Caco-2 (cell line): ENCODE measurements around the gene TSHZ2. TPM values are rescaled to one million over a fixed set of nuclear protein-coding genes. Genes with fewer than 3 reads are reported as not detected.

Source experiments
- BruUV-seq: library from RNA; stranded (reverse); fragments of 400-500 nt; replicated peaks from 2 replicates; lab custom pipeline; 2021; lab: Mats Ljungman, UMichigan
- CTCF ChIA-PET: fragments of 300-600 bp; sonication (Branson Sonifier 250); formaldehyde crosslinking; loops from one replicate; lab custom pipeline; 2022; ENCODE audit warnings: antibody characterized with exemption; lab: Charles Lee
- POLR2A ChIA-PET: fragments of 300-600 bp; sonication (Branson Sonifier 250); formaldehyde crosslinking; loops from one replicate; lab custom pipeline; 2022; ENCODE audit warnings: antibody characterized with exemption; lab: Charles Lee
- DNase-seq, 2 experiments: peaks; one replicate each; pipeline versions ENCODE4 v3.0.0 to v3.0.0-alpha.2; 2020 to 2022
- H3K27me3 ChIP-seq: replicated peaks from 2 replicates; pipeline ENCODE4 v1.6.0; 2011; ENCODE audit warnings: low read length; ENCODE audit not compliant: control insufficient read depth, insufficient read depth
- H3K36me3 ChIP-seq: 2 replicates; pipeline ENCODE4 v1.5.1; 2011; ENCODE audit warnings: low read length; ENCODE audit not compliant: control insufficient read depth, insufficient read depth
- H3K4me1 ChIP-seq: fragments of 250-450 bp; sonication (Bioruptor Pico); 2 replicates; pipeline ENCODE4 v1.5.1; 2020; ENCODE audit warnings: mild to moderate bottlenecking
- H3K4me3 ChIP-seq: 2 replicates; pipeline ENCODE4 v1.5.1; 2011; ENCODE audit warnings: low read depth, mild to moderate bottlenecking, control low read depth, low read length
- H3K9me3 ChIP-seq: fragments of 250-450 bp; sonication (Bioruptor Pico); 2 replicates; pipeline ENCODE4 v1.5.1; 2020; ENCODE audit warnings: mild to moderate bottlenecking, moderate library complexity
- H3K27ac Mint-ChIP-seq: one replicate; pipeline ENCODE4 v1.8.0; 2022; ENCODE audit warnings: mixed read lengths; ENCODE audit not compliant: unreplicated experiment
- H3K27me3 Mint-ChIP-seq: one replicate; pipeline ENCODE4 v1.8.0; 2022; ENCODE audit warnings: mixed read lengths; ENCODE audit not compliant: insufficient read depth, unreplicated experiment
- H3K36me3 Mint-ChIP-seq: one replicate; pipeline ENCODE4 v1.8.0; 2022; ENCODE audit warnings: mild to moderate bottlenecking, mixed read lengths; ENCODE audit not compliant: insufficient read depth, unreplicated experiment
- H3K4me1 Mint-ChIP-seq: one replicate; pipeline ENCODE4 v1.8.0; 2022; ENCODE audit warnings: low read depth, mixed read lengths; ENCODE audit not compliant: unreplicated experiment
- H3K4me3 Mint-ChIP-seq: one replicate; pipeline ENCODE4 v1.8.0; 2022; ENCODE audit warnings: mild to moderate bottlenecking, moderate library complexity, mixed read lengths; ENCODE audit not compliant: unreplicated experiment
- H3K9me3 Mint-ChIP-seq: one replicate; pipeline ENCODE4 v1.8.0; 2022; ENCODE audit warnings: mixed read lengths; ENCODE audit not compliant: unreplicated experiment
- intact Hi-C: fragments of 100-400 bp; cut with micrococcal nuclease; formaldehyde crosslinking; loops from one replicate; pipeline ENCODE4 v1.10.0; 2022; ENCODE audit not compliant: unreplicated experiment
- total RNA-seq: library from RNA; stranded (reverse); gene quantifications from 2 replicates; pipeline ENCODE4 v1.2.3, GENCODE V29; 2022
- TF ChIP-seq, protein P1 (sequence below), 2 experiments: fragments of 200-600 bp in 1 of 2; IDR thresholded peaks; 1 replicate in 1 of 2; 2 replicates in 1 of 2; pipeline versions ENCODE4 v1.5.1 to v1.8.0; 2011 to 2022; ENCODE audit warnings: antibody characterized with exemption in 1 of 2, control low read depth in 1 of 2, inconsistent platforms in 1 of 2, low read depth in 1 of 2, low read length in 1 of 2, mild to moderate bottlenecking in 1 of 2, moderate library complexity in 1 of 2; ENCODE audit not compliant: insufficient read depth in 1 of 2, severe bottlenecking in 1 of 2, unreplicated experiment in 1 of 2

The TSHZ2 gene
- total RNA-seq, 1 experiment from 2014 or later: 0.07 TPM

DNA sequence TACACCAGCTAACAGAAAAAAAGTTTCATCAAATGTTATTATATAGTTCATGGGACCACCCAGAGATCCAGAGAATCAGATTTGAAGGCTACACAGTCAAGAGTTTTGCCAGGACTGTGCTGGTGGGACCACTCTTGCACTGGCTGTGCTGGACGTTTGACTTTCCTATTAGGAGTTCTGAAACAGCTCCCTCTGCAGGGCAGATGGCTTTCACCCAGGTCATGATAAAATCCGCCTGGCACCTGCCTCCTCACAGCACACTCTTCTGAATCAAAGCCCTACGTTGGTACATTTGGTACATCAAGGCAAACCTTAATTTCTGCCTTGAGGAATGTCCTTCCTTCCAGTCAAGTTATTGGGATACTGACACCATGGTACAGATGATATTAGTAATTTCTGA lies 319.4 kb downstream of the TSHZ2 start:
- no peaks in the 10 kb centered on the region for H3K9me3 ChIP-seq
- CTCF ChIA-PET: interaction anchor here (0.6 kb wide), 2 partner anchors 30 to 256 kb away, joined by 3 read pairs; no protein-coding TSS in a partner anchor
- POLR2A ChIA-PET: no interaction called here
- no peak overlapping the region for H3K4me3 ChIP-seq
- H3K27me3 Mint-ChIP-seq: peaks cover 29% of the 10 kb centered on the region
- DNase-seq: peak in 1 of 2 experiments; percentile 43
- H3K4me1 ChIP-seq: no peaks in the 10 kb centered on the region
- no peaks in the 10 kb centered on the region for H3K27me3 ChIP-seq
- H3K36me3 Mint-ChIP-seq: no peaks in the 10 kb centered on the region
- BruUV-seq: no TSS peak
- no peaks in the 10 kb centered on the region for H3K36me3 ChIP-seq
- no peak overlapping the region for H3K27ac Mint-ChIP-seq
- TF ChIP-seq, protein P1, sequence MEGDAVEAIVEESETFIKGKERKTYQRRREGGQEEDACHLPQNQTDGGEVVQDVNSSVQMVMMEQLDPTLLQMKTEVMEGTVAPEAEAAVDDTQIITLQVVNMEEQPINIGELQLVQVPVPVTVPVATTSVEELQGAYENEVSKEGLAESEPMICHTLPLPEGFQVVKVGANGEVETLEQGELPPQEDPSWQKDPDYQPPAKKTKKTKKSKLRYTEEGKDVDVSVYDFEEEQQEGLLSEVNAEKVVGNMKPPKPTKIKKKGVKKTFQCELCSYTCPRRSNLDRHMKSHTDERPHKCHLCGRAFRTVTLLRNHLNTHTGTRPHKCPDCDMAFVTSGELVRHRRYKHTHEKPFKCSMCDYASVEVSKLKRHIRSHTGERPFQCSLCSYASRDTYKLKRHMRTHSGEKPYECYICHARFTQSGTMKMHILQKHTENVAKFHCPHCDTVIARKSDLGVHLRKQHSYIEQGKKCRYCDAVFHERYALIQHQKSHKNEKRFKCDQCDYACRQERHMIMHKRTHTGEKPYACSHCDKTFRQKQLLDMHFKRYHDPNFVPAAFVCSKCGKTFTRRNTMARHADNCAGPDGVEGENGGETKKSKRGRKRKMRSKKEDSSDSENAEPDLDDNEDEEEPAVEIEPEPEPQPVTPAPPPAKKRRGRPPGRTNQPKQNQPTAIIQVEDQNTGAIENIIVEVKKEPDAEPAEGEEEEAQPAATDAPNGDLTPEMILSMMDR (IDR thresholded peaks at IDR 0.05; ENCODE audit: insufficient read depth in 1 of 2, low read depth in 1 of 2, low read length in 1 of 2, severe bottlenecking in 1 of 2, unreplicated experiment in 1 of 2): peak in 1 of 2 experiments; percentile 46
- H3K4me3 Mint-ChIP-seq: no peak overlapping the region
- H3K9me3 Mint-ChIP-seq: no peaks in the 10 kb centered on the region
- intact Hi-C loops: no loop called here
- no peaks in the 10 kb centered on the region for H3K4me1 Mint-ChIP-seq

DNA sequence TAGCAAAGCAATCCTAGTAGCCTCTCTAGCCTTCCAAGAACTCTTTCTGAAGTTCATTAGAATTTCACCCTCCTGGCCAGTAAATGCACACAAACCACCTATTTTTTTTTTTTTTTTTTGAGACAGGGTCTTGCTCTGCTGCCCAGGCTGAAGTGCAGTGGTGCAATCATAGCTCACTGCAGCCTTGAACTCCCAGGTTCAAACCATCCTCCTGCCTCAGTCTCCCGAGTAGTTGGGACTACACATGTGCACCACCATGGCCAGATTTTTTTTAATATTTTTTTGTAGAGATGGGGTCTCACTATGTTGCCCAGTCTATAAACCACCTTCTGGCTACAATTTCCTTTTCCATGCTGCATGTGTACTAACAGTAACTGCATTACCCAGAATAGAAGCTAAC lies 320.2 kb downstream of the TSHZ2 start:
- Mint-ChIP-seq H3K4me3 (no peak overlapping the region), H3K9me3 (no peaks in the 10 kb centered on the region), H3K36me3 (no peaks in the 10 kb centered on the region), H3K27ac (no peak overlapping the region), H3K27me3 (peaks cover 27% of the 10 kb centered on the region), H3K4me1 (no peaks in the 10 kb centered on the region)
- DNase-seq: no peak
- ChIA-PET CTCF (no interaction called here), POLR2A (no interaction called here)
- no peaks in the 10 kb centered on the region for H3K4me1 ChIP-seq
- no peaks in the 10 kb centered on the region for H3K27me3 ChIP-seq
- BruUV-seq: no TSS peak
- no peaks in the 10 kb centered on the region for H3K9me3 ChIP-seq
- no peaks in the 10 kb centered on the region for H3K36me3 ChIP-seq
- intact Hi-C loops: no loop called here
- no peak overlapping the region for H3K4me3 ChIP-seq
- TF ChIP-seq, protein P1 (IDR thresholded peaks at IDR 0.05; ENCODE audit: insufficient read depth in 1 of 2, low read depth in 1 of 2, low read length in 1 of 2, severe bottlenecking in 1 of 2, unreplicated experiment in 1 of 2): no peak

DNA sequence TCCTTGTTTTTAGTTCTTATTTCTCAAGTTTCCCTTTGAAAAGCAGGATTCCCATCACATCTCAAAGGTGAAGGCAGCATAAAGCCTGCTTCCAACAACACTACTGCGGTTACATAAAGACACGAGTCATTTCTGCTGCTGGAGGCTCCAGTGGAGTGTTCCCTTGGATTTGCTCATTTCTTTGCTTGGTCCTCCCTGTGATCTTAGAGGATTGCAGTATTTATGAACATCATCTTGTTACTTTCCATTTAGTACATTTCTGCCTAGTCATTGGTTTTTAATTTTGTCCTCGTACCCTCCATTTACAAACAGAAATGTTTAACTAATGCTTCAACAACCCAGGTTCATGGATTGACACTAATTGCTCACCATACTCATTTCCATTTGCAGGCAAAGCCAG lies 322.6 kb downstream of the TSHZ2 start:
- POLR2A ChIA-PET: no interaction called here
- no peaks in the 10 kb centered on the region for H3K36me3 Mint-ChIP-seq
- H3K9me3 ChIP-seq: no peaks in the 10 kb centered on the region
- no peak overlapping the region for H3K4me3 Mint-ChIP-seq
- intact Hi-C loops: no loop called here
- H3K4me1 Mint-ChIP-seq: no peaks in the 10 kb centered on the region
- H3K4me3 ChIP-seq: no peak overlapping the region
- no peaks in the 10 kb centered on the region for H3K27me3 ChIP-seq
- H3K4me1 ChIP-seq: no peaks in the 10 kb centered on the region
- no peak for DNase-seq
- TF ChIP-seq, protein P1 (IDR thresholded peaks at IDR 0.05; ENCODE audit: insufficient read depth in 1 of 2, low read depth in 1 of 2, low read length in 1 of 2, severe bottlenecking in 1 of 2, unreplicated experiment in 1 of 2): no peak
- CTCF ChIA-PET: no interaction called here
- H3K36me3 ChIP-seq: no peaks in the 10 kb centered on the region
- no peak overlapping the region for H3K27ac Mint-ChIP-seq
- H3K9me3 Mint-ChIP-seq: no peaks in the 10 kb centered on the region
- peaks cover 30% of the 10 kb centered on the region for H3K27me3 Mint-ChIP-seq
- no TSS peak for BruUV-seq
